SH-SY5Y (cell line): ENCODE data around the gene CNTN5.

Source experiments
- GATA2 ChIP-seq: IDR thresholded peaks from 2 replicates; pipeline ENCODE4 v1.6.1; 2011; ENCODE audit warnings: mild to moderate bottlenecking, low read depth, low read length
- GATA3 ChIP-seq: IDR thresholded peaks from 2 replicates; pipeline ENCODE4 v1.6.1; 2011; ENCODE audit warnings: low read depth, mild to moderate bottlenecking, low read length, moderate library complexity

- TF ChIP-seq GATA2 (no peak), GATA3 (no peak)
Measured at GRCh38 chr11:99584830-99585229, 564.1 kb downstream of the CNTN5 start.
